Activated CD8-positive, alpha-beta memory T cell treated with anti-CD3 and anti-CD28 coated beads, Interleukin-2, amount 50 U/mL, for 1 hour (primary cell): ENCODE measurements around the gene TSPAN32.

Experiments
- DNase-seq: peaks from one replicate; pipeline ENCODE4 v3.0.0-alpha.2; 2020; ENCODE audit errors: extremely low read depth

TSPAN32 gene

DNA sequence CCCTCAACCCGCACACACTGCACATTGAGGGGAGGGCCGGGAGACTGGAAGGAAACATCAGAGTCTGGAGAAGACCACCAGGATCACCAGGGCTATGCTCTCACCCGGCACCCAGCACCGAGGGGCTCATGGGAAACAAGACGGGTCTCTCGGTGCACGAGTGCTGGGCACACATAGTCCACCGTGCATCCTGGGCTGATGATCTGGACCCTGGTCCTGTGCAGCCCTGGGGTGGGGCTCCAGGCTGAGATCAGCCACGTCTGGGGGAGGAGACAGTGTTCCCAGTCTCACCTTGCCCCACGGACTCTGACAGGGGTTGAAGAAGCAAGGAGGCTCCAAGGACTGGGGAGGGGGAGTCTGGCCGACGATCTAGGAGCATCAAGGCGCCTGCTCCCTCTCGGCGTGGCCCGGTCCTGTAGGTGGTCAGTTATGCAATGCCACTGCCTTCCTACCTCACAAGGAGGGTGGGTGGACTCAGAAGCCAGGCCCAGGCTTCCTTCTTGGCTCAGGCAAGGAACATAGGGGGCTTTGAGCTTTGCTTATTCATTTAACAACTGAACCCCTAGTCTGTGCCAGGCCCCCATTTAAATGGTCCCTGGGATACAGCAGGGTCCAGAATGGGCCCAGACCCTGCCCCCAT, 63.9 kb downstream of the TSPAN32 start:
- DNase-seq = no peak

- no peak for DNase-seq
These were observed 64.5 kb downstream of the TSPAN32 start for GRCh38 chr11:2366276-2366675.

DNA sequence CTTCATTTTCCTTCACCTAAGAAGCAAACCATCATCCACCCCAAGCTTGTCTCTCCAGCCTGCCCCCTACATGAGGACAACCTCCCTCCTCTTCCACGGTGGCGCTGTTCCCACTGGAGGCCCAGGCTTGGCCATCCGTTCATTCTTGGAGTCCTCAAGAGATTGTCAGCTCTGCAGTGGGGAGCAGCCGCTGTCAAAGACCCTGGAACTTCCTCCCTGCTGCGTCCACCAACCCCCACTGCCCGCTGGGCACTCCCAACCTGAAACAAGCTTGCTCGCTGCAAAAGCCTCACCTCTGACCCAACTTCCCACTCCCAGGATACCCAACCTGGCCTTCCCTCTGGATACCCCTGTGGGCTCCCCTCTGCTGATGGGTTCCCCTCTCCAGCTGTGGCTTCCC, 64.9 kb downstream of the TSPAN32 start:
- no peak for DNase-seq

GRCh38 chr11:2367266-2368160, 65.7 kb downstream of the TSPAN32 start:
- DNase-seq = no peak
